T-cell (primary cell): ENCODE measurements around the gene NFIA. TPM values are rescaled to one million over a fixed set of nuclear protein-coding genes. Genes with fewer than 3 reads are reported as not detected.

Source experiments
- ATAC-seq, 4 experiments: fragments of 200-7000 bp in 3 of 4; fragments of 150-1000 bp in 1 of 4; cut with Tn5 transposase; replicated peaks in 1 of 4; 1 replicate in 3 of 4; 2 replicates in 1 of 4; pipeline ENCODE4 v1.10.0; 2021; ENCODE audit warnings: moderate library complexity in 3 of 4, mild to moderate bottlenecking in 2 of 4, moderate number of reproducible peaks in 1 of 4
- CTCF ChIA-PET, 2 donors: fragments of 300-600 bp; sonication (Branson Sonifier 250); formaldehyde crosslinking; loops; one replicate each; lab custom pipeline; 2022; ENCODE audit warnings: antibody characterized with exemption in 2 of 2; lab: Charles Lee
- POLR2A ChIA-PET, 2 donors: fragments of 300-600 bp; sonication (Branson Sonifier 250); formaldehyde crosslinking; loops; one replicate each; lab custom pipeline; 2022; ENCODE audit warnings: antibody characterized with exemption in 2 of 2; lab: Charles Lee
- DNase-seq, 35 experiments: peaks; one replicate each; pipeline versions ENCODE4 v3.0.0 to v3.0.0-alpha.2; 2013 to 2023
- H3K27ac ChIP-seq: one replicate; pipeline ENCODE4 v1.5.1; 2013; ENCODE audit warnings: low read length
- H3K27me3 ChIP-seq, 2 experiments: replicated peaks in 1 of 2; 1 replicate in 1 of 2; 2 replicates in 1 of 2; pipeline versions ENCODE4 v1.6.1 to v1.7.0; 2013; ENCODE audit warnings: low read length in 1 of 2, mixed read lengths in 1 of 2; ENCODE audit not compliant: control insufficient read depth in 2 of 2, insufficient read depth in 2 of 2; ENCODE audit errors: extremely low read depth in 1 of 2
- H3K36me3 ChIP-seq, 2 donors: 1 replicate in 1 of 2; 2 replicates in 1 of 2; pipeline versions ENCODE4 v1.6.1 to v1.7.0; 2013; ENCODE audit warnings: low read length in 1 of 2; ENCODE audit not compliant: control insufficient read depth in 2 of 2, insufficient read depth in 1 of 2; ENCODE audit errors: extremely low read depth in 1 of 2
- H3K4me1 ChIP-seq, 2 experiments: 1 replicate in 1 of 2; 2 replicates in 1 of 2; pipeline versions ENCODE4 v1.6.1 to v1.7.0; 2013; ENCODE audit warnings: low read length in 2 of 2, mixed read lengths in 1 of 2; ENCODE audit not compliant: insufficient read depth in 2 of 2, control insufficient read depth in 1 of 2; ENCODE audit errors: extremely low read depth in 1 of 2
- H3K4me3 ChIP-seq, 2 donors: 1 replicate in 1 of 2; 2 replicates in 1 of 2; pipeline versions ENCODE4 v1.5.1 to v1.7.0; 2013; ENCODE audit warnings: mild to moderate bottlenecking in 2 of 2, low read length in 1 of 2, moderate library complexity in 1 of 2; ENCODE audit not compliant: control insufficient read depth in 1 of 2; ENCODE audit errors: extremely low read depth in 1 of 2
- H3K9me3 ChIP-seq: 2 replicates; pipeline ENCODE4 v1.7.0; 2013
- H3K27ac Mint-ChIP-seq, 2 donors: one replicate each; pipeline ENCODE4 v1.8.0; 2020 to 2021; ENCODE audit warnings: mild to moderate bottlenecking in 2 of 2, mixed read lengths in 2 of 2
- H3K27me3 Mint-ChIP-seq, 2 donors: one replicate each; pipeline ENCODE4 v1.8.0; 2021 to 2022; ENCODE audit warnings: mixed read lengths in 2 of 2
- H3K36me3 Mint-ChIP-seq: one replicate; pipeline ENCODE4 v1.8.0; 2021; ENCODE audit warnings: mixed read lengths
- H3K4me1 Mint-ChIP-seq, 3 donors: one replicate each; pipeline ENCODE4 v1.8.0; 2020 to 2022; ENCODE audit warnings: mixed read lengths in 3 of 3, mild to moderate bottlenecking in 1 of 3
- H3K4me3 Mint-ChIP-seq, 3 donors: one replicate each; pipeline ENCODE4 v1.8.0; 2020 to 2022; ENCODE audit warnings: mild to moderate bottlenecking in 3 of 3, mixed read lengths in 3 of 3, moderate library complexity in 3 of 3
- H3K9me3 Mint-ChIP-seq, 3 donors: one replicate each; pipeline ENCODE4 v1.8.0; 2020 to 2022; ENCODE audit warnings: mixed read lengths in 3 of 3
- WGBS: methylation state at CpG from one replicate; pipeline ENCODE4 v1.1.5; 2013; ENCODE audit warnings: missing lambda C conversion rate; ENCODE audit not compliant: insufficient coverage; 5-methylcytosine and 5-hydroxymethylcytosine counted together
- total RNA-seq, 35 experiments: library from RNA in 6 of 35; stranded (reverse) in 6 of 35; fragments of 120-200 nt in 1 of 35; gene quantifications; one replicate each; pipeline versions ENCODE4 v1.2.1 to v1.2.4 and lab custom pipeline; 2013 to 2026

Gene NFIA
- total RNA-seq, 5 donors from 2014 or later (not counting 1 experiment from before 2014, with no cell fraction given) = 5.1 to 10.1 (median 7.1) TPM

DNA sequence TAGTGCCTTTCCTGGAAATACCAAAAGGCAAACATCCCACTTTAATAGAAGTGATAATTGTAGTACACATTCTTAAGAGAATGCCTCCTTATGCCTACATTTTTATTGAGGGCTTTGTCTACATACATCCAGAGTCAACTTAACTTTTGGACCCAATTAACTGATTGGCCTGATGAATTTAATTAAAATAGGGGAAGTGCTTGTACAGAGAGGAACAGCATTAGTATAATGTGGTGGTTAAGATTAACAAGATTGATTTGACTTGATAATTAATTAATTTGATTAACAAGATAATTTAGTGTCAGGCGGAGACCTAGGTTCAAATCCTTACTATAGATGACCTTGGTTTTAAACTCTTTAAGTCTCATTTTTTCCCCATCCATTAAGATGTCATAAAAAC lies 111.4 kb downstream of the NFIA start:
- H3K9me3 Mint-ChIP-seq = no peaks in the 10 kb centered on the region
- H3K4me1 Mint-ChIP-seq = no peaks in the 10 kb centered on the region
- no peaks in the 10 kb centered on the region for H3K36me3 Mint-ChIP-seq
- Histone ChIP-seq H3K27ac (no peak overlapping the region), H3K4me1 (no peaks in the 10 kb centered on the region), H3K9me3 (no peaks in the 10 kb centered on the region), H3K4me3 (no peak overlapping the region), H3K27me3 (no peaks in the 10 kb centered on the region), H3K36me3 (no peaks in the 10 kb centered on the region)
- H3K4me3 Mint-ChIP-seq = no peak overlapping the region
- no CpG with 5 or more reads among the region's 1 CpG for WGBS
- DNase-seq = no peak
- POLR2A ChIA-PET = no interaction called here
- no peak overlapping the region for H3K27ac Mint-ChIP-seq
- CTCF ChIA-PET = no interaction called here
- no peaks in the 10 kb centered on the region for H3K27me3 Mint-ChIP-seq
- ATAC-seq = no peak

DNA sequence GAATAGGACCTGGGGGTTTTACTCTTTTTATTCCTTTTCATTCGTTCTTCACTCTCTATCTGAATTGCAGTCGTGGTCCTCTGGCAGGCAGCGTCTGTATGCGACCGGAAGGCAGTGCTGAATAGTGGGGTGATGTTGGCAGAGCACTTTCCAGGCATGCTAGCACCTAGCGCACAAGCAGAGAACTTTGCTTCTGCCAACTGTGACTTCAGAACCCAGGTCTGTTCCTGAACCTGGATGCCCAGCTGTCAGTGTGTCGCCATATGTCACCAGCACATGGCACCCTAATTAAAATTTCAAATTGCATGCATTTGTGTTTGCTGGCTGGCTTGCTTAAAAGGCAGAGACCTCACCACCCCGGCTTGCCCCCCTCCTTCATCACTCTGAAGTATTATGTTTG lies 116.2 kb downstream of the NFIA start:
- no peaks in the 10 kb centered on the region for H3K9me3 Mint-ChIP-seq
- Histone ChIP-seq H3K27ac (no peak overlapping the region), H3K4me3 (no peak overlapping the region), H3K27me3 (no peaks in the 10 kb centered on the region), H3K36me3 (no peaks in the 10 kb centered on the region), H3K4me1 (no peaks in the 10 kb centered on the region), H3K9me3 (no peaks in the 10 kb centered on the region)
- no peak for DNase-seq
- ChIA-PET CTCF (no interaction called here), POLR2A (no interaction called here)
- no peak for ATAC-seq
- H3K27ac Mint-ChIP-seq = no peak overlapping the region
- H3K27me3 Mint-ChIP-seq = no peaks in the 10 kb centered on the region
- H3K4me1 Mint-ChIP-seq = no peaks in the 10 kb centered on the region
- no peak overlapping the region for H3K4me3 Mint-ChIP-seq
- H3K36me3 Mint-ChIP-seq = no peaks in the 10 kb centered on the region
- 100% methylated on average over 1 of the region's 8 CpGs for WGBS

GRCh38 chr1:61201035-61201434 lies 118.7 kb downstream of the NFIA start:
- Mint-ChIP-seq H3K36me3 (no peaks in the 10 kb centered on the region), H3K27ac (no peak overlapping the region), H3K4me1 (no peaks in the 10 kb centered on the region), H3K9me3 (no peaks in the 10 kb centered on the region), H3K27me3 (no peaks in the 10 kb centered on the region), H3K4me3 (no peak overlapping the region)
- H3K4me3 ChIP-seq = no peak overlapping the region
- ChIA-PET CTCF (interaction anchor here in 1 of 2 donors (0.7 kb wide), 1 partner anchor 50 kb away, joined by 3 read pairs; no protein-coding TSS in a partner anchor), POLR2A (no interaction called here)
- H3K27ac ChIP-seq = no peak overlapping the region
- no CpG with 5 or more reads among the region's 5 CpGs for WGBS
- ATAC-seq (no peak), DNase-seq (no peak)
- no peaks in the 10 kb centered on the region for H3K36me3 ChIP-seq
- no peaks in the 10 kb centered on the region for H3K9me3 ChIP-seq
- H3K4me1 ChIP-seq = no peaks in the 10 kb centered on the region
- H3K27me3 ChIP-seq = no peaks in the 10 kb centered on the region

GRCh38 chr1:61202854-61203598 lies 120.7 kb downstream of the NFIA start:
- CTCF ChIA-PET = no interaction called here
- H3K4me3 ChIP-seq = no peak overlapping the region
- H3K9me3 ChIP-seq = no peaks in the 10 kb centered on the region
- peaks cover 0 to 2% of the 10 kb centered on the region in 2 donors for H3K27me3 Mint-ChIP-seq
- no peaks in the 10 kb centered on the region for H3K27me3 ChIP-seq
- DNase-seq (no peak), ATAC-seq (no peak)
- H3K9me3 Mint-ChIP-seq = no peaks in the 10 kb centered on the region
- POLR2A ChIA-PET = no interaction called here
- no peaks in the 10 kb centered on the region for H3K4me1 Mint-ChIP-seq
- no peaks in the 10 kb centered on the region for H3K36me3 Mint-ChIP-seq
- no peak overlapping the region for H3K27ac ChIP-seq
- H3K36me3 ChIP-seq = no peaks in the 10 kb centered on the region
- 65% methylated on average over 4 of the region's 11 CpGs for WGBS
- no peak overlapping the region for H3K4me3 Mint-ChIP-seq
- no peaks in the 10 kb centered on the region for H3K4me1 ChIP-seq
- no peak overlapping the region for H3K27ac Mint-ChIP-seq

GRCh38 chr1:61204528-61204927 lies 122.2 kb downstream of the NFIA start:
- Histone ChIP-seq H3K9me3 (no peaks in the 10 kb centered on the region), H3K36me3 (no peaks in the 10 kb centered on the region), H3K27ac (no peak overlapping the region), H3K4me1 (no peaks in the 10 kb centered on the region), H3K27me3 (no peaks in the 10 kb centered on the region), H3K4me3 (no peak overlapping the region)
- no peak overlapping the region for H3K27ac Mint-ChIP-seq
- no peak for ATAC-seq
- peaks cover 0 to 2% of the 10 kb centered on the region in 2 donors for H3K27me3 Mint-ChIP-seq
- no peaks in the 10 kb centered on the region for H3K36me3 Mint-ChIP-seq
- H3K9me3 Mint-ChIP-seq = no peaks in the 10 kb centered on the region
- ChIA-PET POLR2A (no interaction called here), CTCF (no interaction called here)
- H3K4me1 Mint-ChIP-seq = no peaks in the 10 kb centered on the region
- DNase-seq = no peak
- no peak overlapping the region for H3K4me3 Mint-ChIP-seq
- no CpG with 5 or more reads among the region's 1 CpG for WGBS

DNA sequence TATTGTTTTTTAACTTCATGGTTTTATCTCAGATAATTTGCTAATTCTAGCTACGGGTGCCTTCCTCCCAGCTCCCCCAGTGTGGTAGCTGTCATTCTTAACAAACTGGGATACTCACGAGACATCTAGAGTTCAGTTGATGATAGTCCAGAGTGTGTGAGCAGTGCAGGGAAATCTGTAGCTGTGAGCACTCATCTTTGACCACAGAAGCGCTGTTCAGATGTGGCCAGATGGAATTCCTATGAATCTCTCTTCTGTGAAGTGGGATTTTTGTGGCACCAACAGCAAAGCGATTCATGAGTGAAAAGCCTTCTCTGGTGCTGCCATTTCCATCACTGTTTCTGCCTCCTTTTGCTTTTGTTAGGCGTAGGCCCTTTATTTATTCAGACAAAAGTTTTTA lies 125.1 kb downstream of the NFIA start:
- no peaks in the 10 kb centered on the region for H3K36me3 Mint-ChIP-seq
- no peaks in the 10 kb centered on the region for H3K27me3 ChIP-seq
- no peaks in the 10 kb centered on the region for H3K36me3 ChIP-seq
- DNase-seq (no peak), ATAC-seq (no peak)
- H3K9me3 ChIP-seq = no peaks in the 10 kb centered on the region
- H3K27ac Mint-ChIP-seq = no peak overlapping the region
- no peak overlapping the region for H3K4me3 Mint-ChIP-seq
- H3K4me1 ChIP-seq = no peaks in the 10 kb centered on the region
- no peak overlapping the region for H3K27ac ChIP-seq
- H3K4me3 ChIP-seq = no peak overlapping the region
- no peaks in the 10 kb centered on the region for H3K9me3 Mint-ChIP-seq
- POLR2A ChIA-PET = no interaction called here
- H3K4me1 Mint-ChIP-seq = no peaks in the 10 kb centered on the region
- WGBS = 100% methylated on average over 1 of the region's 5 CpGs
- peaks cover 0 to 2% of the 10 kb centered on the region in 2 donors for H3K27me3 Mint-ChIP-seq
- CTCF ChIA-PET = interaction anchor here in 1 of 2 donors (0.7 kb wide), 1 partner anchor 157 kb away, joined by 4 read pairs; no protein-coding TSS in a partner anchor
